NT2/D1 (cell line): ENCODE measurements around the gene NPTXR.

ENCODE experiments used
- SUZ12 ChIP-seq: IDR thresholded peaks from 2 replicates; pipeline ENCODE4 v1.6.1; 2011; ENCODE audit not compliant: insufficient read length, insufficient read depth; ENCODE audit errors: extremely low read depth
- YY1 ChIP-seq: IDR thresholded peaks from 2 replicates; pipeline ENCODE4 v1.6.1; 2011; ENCODE audit not compliant: insufficient read length, insufficient read depth
- ZNF274 ChIP-seq: IDR thresholded peaks from 2 replicates; pipeline ENCODE4 v1.6.1; 2011; ENCODE audit warnings: mild to moderate bottlenecking, low read depth, low read length

DNA sequence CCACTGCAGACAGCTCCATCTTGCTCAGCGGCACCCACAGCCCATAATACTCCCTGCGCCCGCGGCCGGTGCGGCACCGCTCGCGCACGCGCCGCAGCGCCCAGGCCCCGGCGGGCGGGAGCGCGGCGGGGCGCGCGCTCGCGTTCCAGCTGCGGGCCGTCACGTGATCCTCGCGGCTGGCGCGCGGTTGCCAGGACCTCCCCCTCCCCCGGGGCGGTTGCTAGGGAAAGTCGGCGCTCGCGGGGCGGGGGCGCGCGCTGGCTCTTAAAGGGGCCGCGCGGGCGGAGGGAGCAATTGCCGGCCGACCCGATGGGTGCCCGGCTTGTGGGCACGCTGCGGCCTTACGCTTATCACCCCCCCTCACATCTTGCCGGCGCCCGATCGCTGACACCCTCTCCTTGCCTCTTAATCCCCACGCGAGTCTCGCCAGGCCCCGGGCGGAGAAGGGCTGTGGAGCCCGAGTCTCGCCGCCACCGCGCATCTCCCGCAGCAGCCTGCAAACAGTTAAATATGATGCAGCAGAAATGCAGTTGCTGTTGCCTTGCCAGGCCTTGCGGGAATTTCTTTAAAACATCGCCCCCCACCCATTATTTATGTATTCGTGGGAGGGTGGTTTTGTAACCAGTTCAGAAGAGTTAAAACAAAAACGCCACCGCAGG lies 28.5 kb upstream of the NPTXR start, which contains the start of gene CBX6:
- TF ChIP-seq ZNF274 (no peak), SUZ12 (no peak), YY1 (no peak)
